ENCODE data around the gene DYNC2H1. TPM values are rescaled to one million over a fixed set of nuclear protein-coding genes. Genes with fewer than 3 reads are reported as not detected.

The DYNC2H1 gene, protein sequence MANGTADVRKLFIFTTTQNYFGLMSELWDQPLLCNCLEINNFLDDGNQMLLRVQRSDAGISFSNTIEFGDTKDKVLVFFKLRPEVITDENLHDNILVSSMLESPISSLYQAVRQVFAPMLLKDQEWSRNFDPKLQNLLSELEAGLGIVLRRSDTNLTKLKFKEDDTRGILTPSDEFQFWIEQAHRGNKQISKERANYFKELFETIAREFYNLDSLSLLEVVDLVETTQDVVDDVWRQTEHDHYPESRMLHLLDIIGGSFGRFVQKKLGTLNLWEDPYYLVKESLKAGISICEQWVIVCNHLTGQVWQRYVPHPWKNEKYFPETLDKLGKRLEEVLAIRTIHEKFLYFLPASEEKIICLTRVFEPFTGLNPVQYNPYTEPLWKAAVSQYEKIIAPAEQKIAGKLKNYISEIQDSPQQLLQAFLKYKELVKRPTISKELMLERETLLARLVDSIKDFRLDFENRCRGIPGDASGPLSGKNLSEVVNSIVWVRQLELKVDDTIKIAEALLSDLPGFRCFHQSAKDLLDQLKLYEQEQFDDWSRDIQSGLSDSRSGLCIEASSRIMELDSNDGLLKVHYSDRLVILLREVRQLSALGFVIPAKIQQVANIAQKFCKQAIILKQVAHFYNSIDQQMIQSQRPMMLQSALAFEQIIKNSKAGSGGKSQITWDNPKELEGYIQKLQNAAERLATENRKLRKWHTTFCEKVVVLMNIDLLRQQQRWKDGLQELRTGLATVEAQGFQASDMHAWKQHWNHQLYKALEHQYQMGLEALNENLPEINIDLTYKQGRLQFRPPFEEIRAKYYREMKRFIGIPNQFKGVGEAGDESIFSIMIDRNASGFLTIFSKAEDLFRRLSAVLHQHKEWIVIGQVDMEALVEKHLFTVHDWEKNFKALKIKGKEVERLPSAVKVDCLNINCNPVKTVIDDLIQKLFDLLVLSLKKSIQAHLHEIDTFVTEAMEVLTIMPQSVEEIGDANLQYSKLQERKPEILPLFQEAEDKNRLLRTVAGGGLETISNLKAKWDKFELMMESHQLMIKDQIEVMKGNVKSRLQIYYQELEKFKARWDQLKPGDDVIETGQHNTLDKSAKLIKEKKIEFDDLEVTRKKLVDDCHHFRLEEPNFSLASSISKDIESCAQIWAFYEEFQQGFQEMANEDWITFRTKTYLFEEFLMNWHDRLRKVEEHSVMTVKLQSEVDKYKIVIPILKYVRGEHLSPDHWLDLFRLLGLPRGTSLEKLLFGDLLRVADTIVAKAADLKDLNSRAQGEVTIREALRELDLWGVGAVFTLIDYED (N-terminal part only)
- 1 to 10 TPM in 1 of 2 experiments, under 1 TPM in 1; 0.92 to 1.3 TPM for total RNA-seq

DNA sequence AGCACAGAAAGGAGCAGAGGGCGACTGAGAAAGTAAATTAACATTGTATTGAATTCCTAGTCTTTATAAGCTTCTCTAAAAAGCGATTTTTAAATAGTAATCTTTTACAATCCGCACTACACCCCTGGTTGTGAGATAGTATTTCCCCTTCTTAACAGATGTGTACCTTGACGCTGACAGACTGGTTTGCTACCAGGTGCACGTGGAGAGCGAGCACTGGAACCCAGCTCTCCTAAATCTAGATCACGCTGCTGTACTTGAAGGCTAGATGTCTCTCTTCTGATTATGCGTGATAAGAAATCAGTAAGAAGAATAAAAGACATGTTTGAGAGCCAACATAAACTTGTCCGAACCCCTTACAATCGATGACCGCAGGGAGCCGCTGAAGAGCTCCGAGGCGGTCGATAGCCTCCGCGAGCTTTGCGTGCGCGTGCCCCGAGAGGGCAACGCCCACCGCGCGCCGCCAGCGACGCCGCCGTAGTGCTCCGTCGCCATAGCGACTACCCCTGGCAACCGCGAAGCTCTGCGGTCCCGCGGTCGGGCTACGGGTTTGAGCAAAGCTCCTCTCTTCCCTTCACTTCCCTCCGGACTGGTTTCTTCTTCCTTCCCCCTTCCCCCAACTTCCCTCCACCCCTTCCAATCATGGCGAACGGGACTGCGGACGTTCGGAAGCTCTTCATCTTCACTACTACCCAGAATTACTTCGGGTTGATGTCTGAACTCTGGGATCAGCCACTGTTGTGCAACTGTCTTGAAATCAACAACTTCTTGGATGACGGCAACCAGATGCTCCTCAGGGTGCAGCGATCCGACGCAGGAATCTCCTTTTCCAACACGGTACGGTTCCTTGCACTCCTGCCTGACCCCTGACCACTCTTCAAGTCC, at the start of gene DYNC2H1:
Gene DYNC2H1, plus strand, starts transcription at position 494 of the 885 bp plus-strand sequence. Its CDS starts 149 bp downstream, at position 643.
- no peaks in the 10 kb centered on the region for H3K36me3 Mint-ChIP-seq (ENCODE audit: low read depth)
- ChIA-PET POLR2A (interaction anchor here (1.3 kb wide), 1 partner anchor 17 kb away, joined by 6 read pairs; the partner anchor contains the start of gene DCUN1D5), CTCF (interaction anchor here (0.6 to 3.4 kb wide), 9 partner anchors 9 to 500 kb away, joined by 3 to 31 read pairs (median 4); partner anchors contain the start of gene DCUN1D5)
- peaks cover 12% of the 10 kb centered on the region for H3K27me3 Mint-ChIP-seq
- H3K9me3 Mint-ChIP-seq, result no peaks in the 10 kb centered on the region
- H3K27ac Mint-ChIP-seq, result peak within 1 kb of the TSS; percentile 91
- peak within 1 kb of the TSS; percentile 91 for H3K4me3 Mint-ChIP-seq
- peak; percentile 90 for DNase-seq
- H3K4me1 Mint-ChIP-seq, result peaks cover 14% of the 10 kb centered on the region

DNA sequence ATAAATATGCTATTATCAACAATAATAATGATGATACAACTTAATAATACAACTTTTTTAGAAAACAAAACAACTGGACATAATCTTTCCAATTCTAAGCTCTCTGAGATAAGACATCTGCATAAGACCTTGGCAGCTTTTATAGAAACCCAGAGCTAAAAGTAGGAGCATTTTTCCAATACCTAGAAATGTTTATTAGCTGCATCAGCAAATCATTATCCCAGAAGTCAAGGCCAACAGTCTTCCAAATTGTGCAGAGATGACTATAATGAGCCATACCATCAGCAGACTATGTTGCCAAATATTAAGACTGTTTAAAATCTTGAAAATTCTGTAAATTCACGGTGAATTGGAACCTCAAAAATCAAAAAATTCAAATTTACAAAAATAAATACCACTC, 47.6 kb upstream of the DYNC2H1 start:
- ChIA-PET POLR2A (no interaction called here), CTCF (interaction anchor here (0.7 kb wide), 1 partner anchor 234 kb away, joined by 3 read pairs; no protein-coding TSS in a partner anchor)
- Mint-ChIP-seq H3K27me3 (no peaks in the 10 kb centered on the region), H3K4me1 (peaks cover 3% of the 10 kb centered on the region), H3K9me3 (no peaks in the 10 kb centered on the region), H3K36me3 (ENCODE audit: low read depth) (peaks cover 20% of the 10 kb centered on the region), H3K27ac (no peak overlapping the region), H3K4me3 (no peak overlapping the region)
- DNase-seq, result no peak

DNA sequence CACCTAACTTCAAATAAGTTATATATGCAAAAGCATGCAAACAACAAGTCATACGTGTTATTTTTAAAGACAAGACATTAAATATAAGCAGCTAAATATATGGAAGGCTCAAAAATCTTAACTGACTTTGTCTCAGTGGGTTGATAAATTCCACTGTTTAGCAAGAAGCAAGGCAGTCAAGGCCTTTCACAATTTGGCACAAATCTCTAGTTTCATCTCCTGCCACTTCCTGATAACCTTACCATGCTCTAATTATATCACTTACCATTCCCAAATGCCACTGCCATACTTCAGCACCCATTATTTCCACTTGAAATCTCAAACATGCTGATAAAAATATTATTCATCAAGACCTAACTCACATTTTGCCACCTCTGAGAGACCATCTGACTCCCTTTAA, 42.1 kb upstream of the DYNC2H1 start:
- H3K9me3 Mint-ChIP-seq, result no peaks in the 10 kb centered on the region
- ChIA-PET POLR2A (no interaction called here), CTCF (no interaction called here)
- H3K4me3 Mint-ChIP-seq, result no peak overlapping the region
- peaks cover 50% of the 10 kb centered on the region for H3K36me3 Mint-ChIP-seq (ENCODE audit: low read depth)
- DNase-seq, result no peak
- no peaks in the 10 kb centered on the region for H3K27me3 Mint-ChIP-seq
- no peak overlapping the region for H3K27ac Mint-ChIP-seq
- peaks cover 39% of the 10 kb centered on the region for H3K4me1 Mint-ChIP-seq

DNA sequence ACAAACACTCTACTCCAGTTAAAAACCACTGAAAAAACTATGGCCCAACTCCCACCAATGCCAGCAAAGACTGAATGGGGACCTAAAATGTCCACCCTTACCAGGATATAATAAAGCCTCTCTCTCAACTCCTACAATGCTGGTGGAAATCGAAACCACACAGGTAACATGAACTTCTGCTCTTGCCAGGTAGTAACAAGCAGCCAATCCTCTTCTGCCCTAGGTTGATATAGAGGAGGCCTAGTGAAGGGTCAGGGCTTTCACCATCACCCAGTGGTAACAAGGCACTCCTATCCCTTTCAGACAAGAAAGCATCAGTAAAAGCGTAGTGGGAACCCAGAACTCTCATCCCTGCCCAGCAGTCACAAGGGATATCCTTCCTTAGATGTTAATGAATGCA, 39.9 kb upstream of the DYNC2H1 start:
- peaks cover 39% of the 10 kb centered on the region for H3K4me1 Mint-ChIP-seq
- peaks cover 47% of the 10 kb centered on the region for H3K36me3 Mint-ChIP-seq (ENCODE audit: low read depth)
- no peaks in the 10 kb centered on the region for H3K27me3 Mint-ChIP-seq
- H3K9me3 Mint-ChIP-seq, result no peaks in the 10 kb centered on the region
- no peak overlapping the region for H3K4me3 Mint-ChIP-seq
- DNase-seq, result no peak
- CTCF ChIA-PET, result interaction anchor here (1.6 kb wide), 1 partner anchor 23 kb away, joined by 4 read pairs; the partner anchor contains the start of gene DCUN1D5
- POLR2A ChIA-PET, result no interaction called here
- peak overlapping the region; percentile 0 for H3K27ac Mint-ChIP-seq

DNA sequence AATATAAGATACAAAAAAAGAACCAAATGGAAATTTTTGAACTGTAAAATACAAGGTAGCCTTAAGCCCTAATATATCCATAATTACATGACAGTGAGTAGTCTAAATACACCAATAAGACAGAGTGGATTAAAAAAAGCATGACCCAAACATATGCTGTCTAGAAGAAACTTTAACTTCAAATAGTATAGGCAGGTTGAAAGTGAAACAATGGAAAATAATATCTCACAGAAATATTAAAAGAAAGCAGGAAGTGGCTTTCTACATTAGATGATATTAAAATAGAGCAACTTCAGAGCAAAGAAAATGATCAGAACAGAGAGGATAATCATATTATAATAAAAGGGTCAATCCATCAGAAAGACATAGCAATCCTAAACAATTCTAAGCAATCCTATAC, 39.1 kb upstream of the DYNC2H1 start:
- no peak overlapping the region for H3K27ac Mint-ChIP-seq
- H3K27me3 Mint-ChIP-seq, result no peaks in the 10 kb centered on the region
- DNase-seq, result no peak
- ChIA-PET POLR2A (no interaction called here), CTCF (interaction anchor here (1.6 kb wide), 1 partner anchor 22 kb away, joined by 4 read pairs; the partner anchor contains the start of gene DCUN1D5)
- no peak overlapping the region for H3K4me3 Mint-ChIP-seq
- H3K4me1 Mint-ChIP-seq, result peaks cover 39% of the 10 kb centered on the region
- no peaks in the 10 kb centered on the region for H3K9me3 Mint-ChIP-seq
- peaks cover 48% of the 10 kb centered on the region for H3K36me3 Mint-ChIP-seq (ENCODE audit: low read depth)

DNA sequence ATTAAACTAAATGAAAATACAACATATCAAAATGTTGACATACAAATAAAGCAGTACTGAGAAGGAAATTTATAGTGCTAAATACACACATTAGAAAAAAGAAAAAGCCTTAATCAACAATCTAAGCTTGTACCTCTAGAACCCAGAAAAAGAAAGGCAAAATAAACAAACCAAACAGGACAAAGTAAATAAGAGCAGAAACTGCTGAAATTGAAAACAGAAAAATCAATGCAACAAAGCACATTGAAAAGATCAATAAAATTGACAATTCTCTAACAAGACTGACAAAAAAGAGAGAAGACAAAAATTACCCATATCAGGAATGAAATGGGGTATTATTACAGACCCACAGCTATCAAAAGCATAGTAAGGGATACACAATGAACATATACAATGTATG, 38.2 kb upstream of the DYNC2H1 start:
- DNase-seq, result no peak
- no peaks in the 10 kb centered on the region for H3K27me3 Mint-ChIP-seq
- H3K4me3 Mint-ChIP-seq, result no peak overlapping the region
- ChIA-PET CTCF (interaction anchor here (1.6 kb wide), 1 partner anchor 21 kb away, joined by 4 read pairs; the partner anchor contains the start of gene DCUN1D5), POLR2A (no interaction called here)
- peaks cover 39% of the 10 kb centered on the region for H3K4me1 Mint-ChIP-seq
- H3K27ac Mint-ChIP-seq, result no peak overlapping the region
- H3K36me3 Mint-ChIP-seq (ENCODE audit: low read depth), result peaks cover 44% of the 10 kb centered on the region
- H3K9me3 Mint-ChIP-seq, result no peaks in the 10 kb centered on the region

DNA sequence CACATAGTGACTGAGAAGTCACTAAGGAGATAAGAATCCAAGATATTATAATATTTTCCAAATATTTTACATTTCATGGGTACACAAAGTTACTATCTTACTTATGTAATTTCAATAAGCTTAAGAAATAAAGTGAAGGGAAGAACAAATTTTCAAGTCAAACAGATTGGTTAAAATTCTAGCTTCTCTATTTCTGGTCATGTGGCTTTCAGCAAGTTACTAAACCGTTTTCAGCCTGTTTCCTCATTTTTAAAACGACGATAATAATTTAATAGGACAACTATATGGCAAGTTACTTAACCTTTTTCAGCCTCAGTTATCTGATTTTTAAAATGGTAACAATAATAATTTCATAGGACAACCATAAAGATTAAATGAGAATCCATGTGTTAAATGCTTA, 32.9 kb upstream of the DYNC2H1 start:
- POLR2A ChIA-PET, result no interaction called here

DNA sequence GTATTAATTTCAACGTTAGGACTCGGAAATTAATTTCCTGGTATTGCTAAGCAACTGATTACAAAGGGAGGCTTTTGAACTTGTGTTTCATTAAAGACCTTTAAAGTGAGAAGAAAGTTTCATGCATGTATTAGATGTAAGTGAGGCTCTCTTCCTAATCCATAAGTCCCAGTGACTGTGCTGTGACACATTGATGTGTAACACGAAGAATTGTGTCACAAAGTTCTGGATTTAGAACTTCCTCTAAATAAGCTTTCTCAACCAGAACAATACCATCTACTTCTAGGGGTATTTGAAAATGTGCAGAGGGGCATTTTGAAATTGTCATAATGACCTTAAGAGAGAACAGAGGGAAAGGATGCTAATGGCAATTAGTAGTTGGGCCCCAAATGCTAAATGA, 31.7 kb upstream of the DYNC2H1 start:
- Mint-ChIP-seq H3K4me3 (no peak overlapping the region), H3K27me3 (no peaks in the 10 kb centered on the region), H3K27ac (no peak overlapping the region), H3K9me3 (no peaks in the 10 kb centered on the region), H3K36me3 (ENCODE audit: low read depth) (peaks cover 39% of the 10 kb centered on the region), H3K4me1 (no peaks in the 10 kb centered on the region)
- POLR2A ChIA-PET, result no interaction called here
- CTCF ChIA-PET, result no interaction called here
- DNase-seq, result no peak

More for the DNA sequence above, 32.9 kb upstream of the DYNC2H1 start:
- Mint-ChIP-seq H3K4me3 (no peak overlapping the region), H3K27ac (no peak overlapping the region), H3K4me1 (no peaks in the 10 kb centered on the region), H3K27me3 (no peaks in the 10 kb centered on the region), H3K9me3 (no peaks in the 10 kb centered on the region), H3K36me3 (ENCODE audit: low read depth) (peaks cover 37% of the 10 kb centered on the region)
- CTCF ChIA-PET, result no interaction called here
- DNase-seq, result no peak

DNA sequence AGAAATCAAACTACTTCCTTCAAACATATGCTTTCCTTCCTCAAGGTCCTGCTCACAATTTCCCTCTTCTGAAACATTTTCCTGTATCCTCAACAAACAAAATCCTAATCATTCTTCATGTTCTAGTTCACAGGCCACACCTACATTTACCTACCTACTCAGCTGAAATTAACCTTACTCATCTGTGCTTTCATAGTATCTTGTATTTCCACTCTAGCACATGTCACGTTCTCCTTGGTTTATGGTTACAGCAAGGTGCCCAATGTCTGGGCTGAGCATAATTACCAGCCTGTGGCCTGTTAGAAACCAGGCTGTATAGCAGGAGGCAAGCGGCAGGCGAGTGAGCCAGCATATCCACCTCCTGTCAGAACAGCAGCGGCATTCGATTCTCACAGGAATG, 30.5 kb upstream of the DYNC2H1 start:
- H3K27me3 Mint-ChIP-seq, result no peaks in the 10 kb centered on the region
- no peaks in the 10 kb centered on the region for H3K4me1 Mint-ChIP-seq
- ChIA-PET CTCF (no interaction called here), POLR2A (no interaction called here)
- no peak overlapping the region for H3K27ac Mint-ChIP-seq
- H3K4me3 Mint-ChIP-seq, result no peak overlapping the region
- H3K36me3 Mint-ChIP-seq (ENCODE audit: low read depth), result peaks cover 41% of the 10 kb centered on the region
- no peak for DNase-seq
- H3K9me3 Mint-ChIP-seq, result no peaks in the 10 kb centered on the region

DNA sequence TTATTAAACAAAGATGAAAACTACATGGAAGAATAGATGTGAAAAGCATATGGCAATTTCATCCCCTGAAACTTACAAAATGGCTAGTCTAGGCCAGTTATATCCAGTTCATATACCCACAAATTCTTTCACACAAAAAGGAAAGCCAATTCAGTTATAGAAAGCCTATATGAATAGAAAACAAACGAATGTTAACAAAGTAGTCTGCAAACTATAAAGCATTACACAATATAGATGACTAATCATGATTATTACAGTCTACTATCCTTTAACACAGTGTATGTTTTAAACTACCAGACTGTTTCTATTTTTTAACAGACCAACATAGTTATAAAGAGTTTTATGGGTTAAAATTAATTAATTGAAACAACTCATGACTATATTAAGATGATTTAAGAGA, 29.4 kb upstream of the DYNC2H1 start:
- H3K4me1 Mint-ChIP-seq, result no peaks in the 10 kb centered on the region
- H3K27me3 Mint-ChIP-seq, result no peaks in the 10 kb centered on the region
- no peak for DNase-seq
- no peak overlapping the region for H3K4me3 Mint-ChIP-seq
- no peaks in the 10 kb centered on the region for H3K9me3 Mint-ChIP-seq
- ChIA-PET CTCF (no interaction called here), POLR2A (no interaction called here)
- H3K27ac Mint-ChIP-seq, result no peak overlapping the region
- H3K36me3 Mint-ChIP-seq (ENCODE audit: low read depth), result peaks cover 37% of the 10 kb centered on the region

DNA sequence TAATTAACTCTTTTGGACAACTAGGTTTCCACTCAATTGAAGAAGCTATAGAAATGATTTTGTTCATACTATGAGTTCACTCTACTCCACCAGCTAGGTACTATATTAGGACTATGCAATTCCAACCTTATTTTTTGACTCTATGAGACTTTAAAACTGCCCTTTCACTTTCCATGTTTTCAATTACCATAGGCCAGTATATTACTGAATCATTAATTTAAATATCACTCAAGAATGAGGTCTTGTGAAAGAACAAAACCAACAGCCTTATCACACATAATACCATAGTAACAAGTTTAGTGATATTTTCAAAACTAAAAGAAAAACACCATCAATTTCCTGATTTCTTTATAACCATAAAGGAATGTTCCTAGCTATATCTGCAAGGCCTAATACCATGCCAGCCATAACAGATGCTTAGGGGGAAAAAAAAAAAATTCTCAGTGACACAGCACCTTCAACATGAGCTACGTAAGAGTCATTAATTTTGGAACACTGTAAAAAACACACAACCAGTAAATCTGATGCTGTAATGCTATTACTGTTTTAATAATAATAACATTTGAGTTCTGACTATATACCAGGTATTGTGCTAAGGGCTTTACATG, 23.4 kb upstream of the DYNC2H1 start:
- no peak for DNase-seq
- POLR2A ChIA-PET, result no interaction called here
- Mint-ChIP-seq H3K36me3 (ENCODE audit: low read depth) (peaks cover 24% of the 10 kb centered on the region), H3K4me1 (peaks cover 21% of the 10 kb centered on the region), H3K9me3 (no peaks in the 10 kb centered on the region), H3K27ac (no peak overlapping the region), H3K4me3 (no peak overlapping the region), H3K27me3 (no peaks in the 10 kb centered on the region)
- CTCF ChIA-PET, result interaction anchor here (1.2 kb wide), 1 partner anchor 23 kb away, joined by 3 read pairs; no protein-coding TSS in a partner anchor
